HEK293T (cell line): ENCODE data around the gene GRIK4.
"Not testable (repeated sequence)": the region's sequence is repeated elsewhere in the genome, so short reads cannot be mapped to it uniquely, and the experiment has no call there.

ENCODE experiments used
- CTCF ChIA-PET: fragments of 350-600 bp; formaldehyde crosslinking; extraction: SDS; loops from one replicate; lab custom pipeline; 2021; ENCODE audit warnings: antibody characterized with exemption, inconsistent platforms; lab: Yijun Ruan, JAX
- POLR2A ChIA-PET: fragments of 350-600 bp; formaldehyde crosslinking; extraction: SDS; loops from one replicate; lab custom pipeline; 2020; ENCODE audit warnings: antibody characterized with exemption, inconsistent platforms; lab: Yijun Ruan, JAX
- DNase-seq: peaks from one replicate; pipeline ENCODE4 v3.0.0; 2012; ENCODE audit warnings: mixed read lengths; ENCODE audit errors: extremely low spot score
- ARNT ChIP-seq: fragments of 450-650 bp; IDR thresholded peaks from 2 replicates; pipeline ENCODE4 v1.6.1; 2017; ENCODE audit warnings: mild to moderate bottlenecking
- BHLHE40 ChIP-seq: fragments of 450-650 bp; IDR thresholded peaks from 2 replicates; pipeline ENCODE4 v1.6.1; 2016; ENCODE audit warnings: mild to moderate bottlenecking, moderate library complexity, borderline replicate concordance
- CTBP1 ChIP-seq: fragments of 450-650 bp; IDR thresholded peaks from 2 replicates; pipeline ENCODE4 v1.6.1; 2016; ENCODE audit warnings: borderline replicate concordance
- ELF4 ChIP-seq: fragments of 450-650 bp; IDR thresholded peaks from 2 replicates; pipeline ENCODE4 v1.6.1; 2017; ENCODE audit warnings: antibody characterized with exemption
- FOXA1 ChIP-seq: fragments of 450-650 bp; IDR thresholded peaks from 2 replicates; pipeline ENCODE4 v1.6.1; 2016; ENCODE audit warnings: mild to moderate bottlenecking
- FOXK2 ChIP-seq: fragments of 450-650 bp; IDR thresholded peaks from 2 replicates; pipeline ENCODE4 v1.6.1; 2016; ENCODE audit warnings: mild to moderate bottlenecking
- FOXM1 ChIP-seq: fragments of 450-650 bp; IDR thresholded peaks from 2 replicates; pipeline ENCODE4 v1.6.1; 2017; ENCODE audit warnings: mild to moderate bottlenecking, borderline replicate concordance
- HDGF ChIP-seq: fragments of 450-650 bp; IDR thresholded peaks from 2 replicates; pipeline ENCODE4 v1.6.1; 2017; ENCODE audit warnings: antibody characterized with exemption, borderline replicate concordance
- L3MBTL2 ChIP-seq: fragments of 450-650 bp; conservative IDR thresholded peaks from 2 replicates; pipeline ENCODE4 v1.6.1; 2016; ENCODE audit warnings: mild to moderate bottlenecking
- LEF1 ChIP-seq: fragments of 450-650 bp; IDR thresholded peaks from 2 replicates; pipeline ENCODE4 v1.6.1; 2017; ENCODE audit warnings: mild to moderate bottlenecking, borderline replicate concordance
- NFRKB ChIP-seq: fragments of 450-650 bp; IDR thresholded peaks from 2 replicates; pipeline ENCODE4 v1.6.1; 2016; ENCODE audit warnings: mild to moderate bottlenecking, moderate library complexity
- PKNOX1 ChIP-seq: fragments of 450-650 bp; IDR thresholded peaks from 2 replicates; pipeline ENCODE4 v1.6.1; 2016
- SP1 ChIP-seq: fragments of 450-650 bp; IDR thresholded peaks from 2 replicates; pipeline ENCODE4 v1.6.1; 2017
- SUZ12 ChIP-seq: fragments of 450-650 bp; IDR thresholded peaks from 2 replicates; pipeline ENCODE4 v1.6.1; 2016; ENCODE audit warnings: mild to moderate bottlenecking
- TARDBP ChIP-seq: fragments of 450-650 bp; IDR thresholded peaks from 2 replicates; pipeline ENCODE4 v1.6.1; 2016
- ZNF384 ChIP-seq: fragments of 450-650 bp; IDR thresholded peaks from 2 replicates; pipeline ENCODE4 v1.6.1; 2016

The GRIK4 gene

DNA sequence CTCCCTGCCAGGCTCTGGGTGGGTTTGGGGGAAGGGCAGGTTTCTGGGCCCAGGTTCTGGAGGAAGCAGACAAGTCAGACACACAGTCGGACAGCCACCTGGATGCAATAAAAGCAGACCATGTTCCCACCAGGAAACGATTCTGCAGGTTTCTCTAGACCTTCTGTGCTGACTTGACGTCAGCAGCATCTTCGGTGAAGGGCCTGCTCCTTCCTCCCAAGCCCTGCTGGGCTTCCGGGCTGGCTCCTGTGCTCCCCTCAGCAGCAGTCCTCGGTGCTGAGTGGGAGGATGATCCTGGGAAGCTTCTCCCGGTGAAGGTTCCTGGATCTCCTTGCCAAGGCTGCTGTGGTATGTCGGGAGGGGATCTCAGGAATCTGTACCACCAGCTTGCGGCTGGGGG, 240.0 kb downstream of the GRIK4 start:
- no peak for DNase-seq
- CTCF ChIA-PET: no interaction called here
- no peak for TF ChIP-seq SP1
- TF ChIP-seq PKNOX1: no peak
- POLR2A ChIA-PET: no interaction called here

DNA sequence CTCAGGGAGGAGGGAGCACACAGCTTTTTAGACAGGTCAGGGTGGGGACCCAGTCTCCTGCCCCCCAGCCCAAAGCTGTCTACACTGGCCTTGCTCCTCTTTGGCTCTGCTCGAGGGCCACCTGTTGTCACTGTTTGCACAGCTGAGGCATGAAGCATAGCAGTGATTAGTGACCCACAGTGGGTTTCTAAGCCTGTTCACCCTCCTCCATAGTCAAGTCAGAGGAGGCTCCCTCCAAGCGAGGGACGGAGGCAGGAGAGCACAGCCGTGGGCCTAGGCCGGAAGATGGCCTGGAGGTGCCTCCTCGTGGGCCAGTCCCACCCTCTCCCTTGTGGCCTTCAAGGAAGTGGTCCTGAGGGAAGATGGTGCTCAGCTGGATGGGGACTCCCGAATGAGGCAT, 241.1 kb downstream of the GRIK4 start:
- POLR2A ChIA-PET: no interaction called here
- peak; percentile 4 for DNase-seq
- TF ChIP-seq PKNOX1 (no peak), LEF1 (no peak), NFRKB (no peak), ZNF384 (no peak), FOXM1 (no peak), HDGF (no peak), ARNT (no peak), FOXK2 (no peak), ELF4 (no peak), FOXA1 (no peak), TARDBP (no peak), BHLHE40 (no peak)
- CTCF ChIA-PET: no interaction called here

GRCh38 chr11:120756931-120757330, 245.4 kb downstream of the GRIK4 start:
- ChIA-PET POLR2A (no interaction called here), CTCF (no interaction called here)
- no peak for DNase-seq
- TF ChIP-seq FOXK2: no peak
- no peak for TF ChIP-seq SUZ12
- no peak for TF ChIP-seq ARNT
- no peak for TF ChIP-seq LEF1
- no peak for TF ChIP-seq FOXA1
- no peak for TF ChIP-seq CTBP1
- no peak for TF ChIP-seq HDGF
- no peak for TF ChIP-seq TARDBP
- no peak for TF ChIP-seq NFRKB
- TF ChIP-seq SP1: no peak
- no peak for TF ChIP-seq ELF4
- TF ChIP-seq ZNF384: no peak
- no peak for TF ChIP-seq FOXM1
- TF ChIP-seq BHLHE40: no peak
- TF ChIP-seq PKNOX1: no peak
- TF ChIP-seq L3MBTL2: no peak

GRCh38 chr11:120759046-120759445, 247.5 kb downstream of the GRIK4 start:
- ChIA-PET CTCF (interaction anchor here (0.7 kb wide), 1 partner anchor 127 kb away, joined by 3 read pairs; no protein-coding TSS in a partner anchor), POLR2A (no interaction called here)
- TF ChIP-seq CTBP1: no peak
- TF ChIP-seq BHLHE40: no peak
- TF ChIP-seq TARDBP: no peak
- no peak for TF ChIP-seq ELF4
- no peak for TF ChIP-seq SUZ12
- no peak for TF ChIP-seq NFRKB
- TF ChIP-seq PKNOX1: no peak
- TF ChIP-seq ZNF384: no peak
- no peak for TF ChIP-seq SP1
- TF ChIP-seq LEF1: no peak
- TF ChIP-seq FOXA1: no peak
- no peak for TF ChIP-seq HDGF
- TF ChIP-seq ARNT: no peak
- TF ChIP-seq FOXK2: no peak
- TF ChIP-seq FOXM1: no peak
- TF ChIP-seq L3MBTL2: no peak
- DNase-seq: no peak

DNA sequence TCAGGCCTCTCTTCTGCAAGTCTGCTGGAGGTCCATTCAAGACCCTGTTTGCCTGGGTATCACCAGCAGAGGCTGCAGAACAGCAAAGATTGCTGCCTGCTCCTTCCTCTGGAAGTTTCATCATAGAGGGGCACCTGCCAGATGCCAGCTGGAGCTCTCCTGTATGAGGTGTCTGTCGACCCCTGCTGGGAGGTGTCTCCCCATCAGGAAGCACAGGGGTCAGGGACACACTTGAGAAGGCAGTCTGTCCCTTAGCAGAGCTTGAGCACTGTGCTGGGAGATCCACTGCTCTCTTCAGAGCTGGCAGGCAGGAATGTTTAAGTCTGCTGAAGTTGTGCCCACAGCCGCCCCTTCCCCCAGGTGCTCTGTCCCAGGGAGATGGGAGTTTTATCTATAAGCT, 254.2 kb downstream of the GRIK4 start:
- DNase-seq, CTCF ChIA-PET, POLR2A ChIA-PET: not testable (repeated sequence)

GRCh38 chr11:120766318-120766717, 254.8 kb downstream of the GRIK4 start:
- CTCF ChIA-PET: no interaction called here
- no peak for DNase-seq
- POLR2A ChIA-PET: no interaction called here

More at GRCh38 chr11:120766318-120766717, 254.8 kb downstream of the GRIK4 start:
- TF ChIP-seq ELF4 (no peak), HDGF (no peak), BHLHE40 (no peak), NFRKB (no peak), PKNOX1 (no peak), ZNF384 (no peak), LEF1 (no peak), L3MBTL2 (no peak), FOXK2 (no peak)
